Inflammatory macrophage treated with lipopolysaccharide for 4 hours (primary cell): ENCODE data around the gene IGSF6.
"Not testable (repeated sequence)": the region's sequence is repeated elsewhere in the genome, so short reads cannot be mapped to it uniquely, and the experiment has no call there.

Experiments
- DNase-seq: peaks from one replicate; pipeline ENCODE4 v3.0.0-alpha.2; 2020

IGSF6 gene

GRCh38 chr16:21652453-21652852 is at the start of gene IGSF6:
TSS of gene IGSF6 (minus strand) at chr16:21652608. CDS start at chr16:21652598, 10 bp downstream.
- peak; percentile 94 for DNase-seq

GRCh38 chr16:21701271-21701670 is 48.9 kb upstream of the IGSF6 start:
- DNase-seq = no peak

GRCh38 chr16:21698169-21699032 is 46.0 kb upstream of the IGSF6 start:
- DNase-seq = no peak

GRCh38 chr16:21697032-21697431 is 44.6 kb upstream of the IGSF6 start:
- no peak for DNase-seq

GRCh38 chr16:21694609-21695008 is 42.2 kb upstream of the IGSF6 start:
- DNase-seq = no peak

- DNase-seq = not testable (repeated sequence)
Observed at GRCh38 chr16:21690967-21691366, 38.6 kb upstream of the IGSF6 start.

- no peak for DNase-seq
Observed at GRCh38 chr16:21689107-21689506, 36.7 kb upstream of the IGSF6 start.

GRCh38 chr16:21685034-21685455 is 32.6 kb upstream of the IGSF6 start:
- no peak for DNase-seq

- no peak for DNase-seq
Observed at GRCh38 chr16:21684199-21684598, 31.8 kb upstream of the IGSF6 start.

- no peak for DNase-seq
Observed at GRCh38 chr16:21683184-21683583, 30.8 kb upstream of the IGSF6 start.

- not testable (repeated sequence) for DNase-seq
Observed at GRCh38 chr16:21680714-21681113, 28.3 kb upstream of the IGSF6 start.

GRCh38 chr16:21674456-21674855 is 22.0 kb upstream of the IGSF6 start:
- not testable (repeated sequence) for DNase-seq

GRCh38 chr16:21673469-21673868 is 21.1 kb upstream of the IGSF6 start:
- no peak for DNase-seq

- no peak for DNase-seq
Observed at GRCh38 chr16:21667575-21667974, 15.2 kb upstream of the IGSF6 start.

GRCh38 chr16:21666772-21667171 is 14.4 kb upstream of the IGSF6 start:
- no peak for DNase-seq

GRCh38 chr16:21664801-21665492 is 12.5 kb upstream of the IGSF6 start:
- no peak for DNase-seq

GRCh38 chr16:21663889-21664647 is 11.7 kb upstream of the IGSF6 start, which contains the start of gene OTOA:
TSS of gene OTOA (plus strand) at chr16:21663968. CDS start at chr16:21678515, 14,547 bp downstream.
- no peak for DNase-seq

- DNase-seq = peak; percentile 76
Observed at GRCh38 chr16:21659124-21659523, 6.7 kb upstream of the IGSF6 start.

GRCh38 chr16:21656795-21657768 is 4.7 kb upstream of the IGSF6 start:
- DNase-seq = peak; percentile 72

- no peak for DNase-seq
Observed at GRCh38 chr16:21654881-21655280, 2.5 kb upstream of the IGSF6 start.

GRCh38 chr16:21654466-21654865 is 2.1 kb upstream of the IGSF6 start:
- peak; percentile 51 for DNase-seq

- DNase-seq = peak; percentile 64
Observed at GRCh38 chr16:21653571-21653970, 1.2 kb upstream of the IGSF6 start.
